Breast epithelium (tissue), 3 donors: ENCODE results near the gene TJP1.

Experiments used
- POLR2A ChIP-seq: fragments of 450-650 bp; IDR thresholded peaks from one replicate; pipeline ENCODE4 v1.6.1; 2016; ENCODE audit warnings: antibody characterized with exemption, mild to moderate bottlenecking, moderate library complexity
- POLR2AphosphoS5 ChIP-seq, 3 donors: sonication (generic); formaldehyde crosslinking; IDR thresholded peaks; one replicate each; pipeline ENCODE4 v1.6.1; 2017; ENCODE audit warnings: antibody characterized with exemption in 3 of 3
- TF ChIP-seq, protein P1 (sequence below), 3 donors: fragments of 450-650 bp; IDR thresholded peaks; one replicate each; pipeline ENCODE4 v1.5.1; 2016 to 2017; ENCODE audit warnings: antibody characterized with exemption in 3 of 3, mild to moderate bottlenecking in 3 of 3, moderate library complexity in 3 of 3

DNA sequence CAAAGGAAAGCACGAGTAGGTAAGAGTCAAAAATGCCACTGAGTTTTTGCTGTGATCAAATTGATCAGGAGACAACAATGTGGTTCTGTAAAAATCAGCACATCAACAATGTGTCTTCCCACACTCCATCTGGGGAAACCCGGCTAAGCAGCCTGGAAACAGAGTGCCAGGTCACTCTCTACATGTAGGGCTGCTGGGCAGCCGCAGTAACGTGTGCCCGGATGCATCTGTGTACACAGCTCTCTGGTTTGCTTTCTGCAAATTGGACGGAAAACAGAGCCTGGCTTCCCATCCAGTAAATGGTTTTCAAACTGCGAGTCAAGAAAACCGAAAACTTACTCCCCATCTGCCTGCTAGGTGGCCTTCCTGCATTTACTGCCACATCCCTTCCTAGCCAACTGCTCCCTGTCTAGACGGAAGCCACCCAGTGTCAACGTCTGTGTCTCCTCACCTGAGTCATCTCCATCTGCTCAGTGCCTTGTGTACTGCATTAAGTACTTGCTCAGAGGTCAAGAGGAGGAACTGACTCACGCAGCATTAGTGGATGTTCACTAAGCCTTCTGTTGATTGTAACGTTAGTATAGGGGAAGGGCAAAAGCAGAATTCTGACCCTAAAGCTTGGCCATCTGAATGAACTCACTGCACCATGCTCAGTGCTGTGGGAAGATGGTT is 124.1 kb downstream of the TJP1 start:
- TF ChIP-seq, protein P1, sequence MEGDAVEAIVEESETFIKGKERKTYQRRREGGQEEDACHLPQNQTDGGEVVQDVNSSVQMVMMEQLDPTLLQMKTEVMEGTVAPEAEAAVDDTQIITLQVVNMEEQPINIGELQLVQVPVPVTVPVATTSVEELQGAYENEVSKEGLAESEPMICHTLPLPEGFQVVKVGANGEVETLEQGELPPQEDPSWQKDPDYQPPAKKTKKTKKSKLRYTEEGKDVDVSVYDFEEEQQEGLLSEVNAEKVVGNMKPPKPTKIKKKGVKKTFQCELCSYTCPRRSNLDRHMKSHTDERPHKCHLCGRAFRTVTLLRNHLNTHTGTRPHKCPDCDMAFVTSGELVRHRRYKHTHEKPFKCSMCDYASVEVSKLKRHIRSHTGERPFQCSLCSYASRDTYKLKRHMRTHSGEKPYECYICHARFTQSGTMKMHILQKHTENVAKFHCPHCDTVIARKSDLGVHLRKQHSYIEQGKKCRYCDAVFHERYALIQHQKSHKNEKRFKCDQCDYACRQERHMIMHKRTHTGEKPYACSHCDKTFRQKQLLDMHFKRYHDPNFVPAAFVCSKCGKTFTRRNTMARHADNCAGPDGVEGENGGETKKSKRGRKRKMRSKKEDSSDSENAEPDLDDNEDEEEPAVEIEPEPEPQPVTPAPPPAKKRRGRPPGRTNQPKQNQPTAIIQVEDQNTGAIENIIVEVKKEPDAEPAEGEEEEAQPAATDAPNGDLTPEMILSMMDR (IDR thresholded peaks at IDR 0.05), result no peak
- no peak for TF ChIP-seq POLR2AphosphoS5 (IDR thresholded peaks at IDR 0.05)
- no peak for TF ChIP-seq POLR2A
